ENCODE measurements around the gene TESMIN.

GRCh38 chr11:68714060-68714856 is 37.1 kb downstream of the TESMIN start:
- TF ChIP-seq POLR2A (IDR thresholded peaks at IDR 0.05; ENCODE audit: low read length), result no peak
- no peak for TF ChIP-seq GATA1 (IDR thresholded peaks at IDR 0.05; ENCODE audit: low read depth, low read length)
